Tibial artery (tissue), 4 donors: ENCODE measurements around the gene APPBP2.

ENCODE experiments used
- DNase-seq, 2 donors: peaks; one replicate each; pipeline ENCODE4 v3.0.0-alpha.2; 2019
- H3K27ac ChIP-seq, 2 donors: fragments of 200-600 bp; sonication (generic) in 1 of 2; 1 replicate in 1 of 2; 2 replicates in 1 of 2; pipeline ENCODE4 v1.5.1; 2018 to 2019; ENCODE audit warnings: mild to moderate bottlenecking in 1 of 2
- H3K27me3 ChIP-seq, 2 donors: fragments of 200-600 bp; sonication (generic) in 1 of 2; one replicate each; pipeline versions ENCODE4 v1.5.1 to v1.6.0; 2016 to 2019
- H3K36me3 ChIP-seq, 3 donors: fragments of 200-600 bp; sonication (generic) in 2 of 3; one replicate each; pipeline ENCODE4 v1.5.1; 2016 to 2019; ENCODE audit warnings: mild to moderate bottlenecking in 2 of 3
- H3K4me1 ChIP-seq, 4 donors: fragments of 200-600 bp; sonication (generic) in 2 of 4; 1 replicate in 3 of 4; 2 replicates in 1 of 4; pipeline ENCODE4 v1.5.1; 2016 to 2019
- H3K4me3 ChIP-seq, 2 donors: fragments of 200-600 bp; sonication (generic) in 1 of 2; 1 replicate in 1 of 2; 2 replicates in 1 of 2; pipeline ENCODE4 v1.5.1; 2018 to 2019; ENCODE audit warnings: mild to moderate bottlenecking in 2 of 2
- H3K9me3 ChIP-seq, 3 donors: fragments of 200-600 bp; sonication (generic) in 1 of 3; one replicate each; pipeline ENCODE4 v1.5.1; 2016 to 2019
- intact Hi-C: fragments of 100-400 bp; cut with DNase I; formaldehyde crosslinking; loops from one replicate; pipeline ENCODE4 v1.15.0; 2023; ENCODE audit warnings: low total_unique reads
- TF ChIP-seq, protein P1 (sequence below), 2 experiments: fragments of 200-600 bp in 1 of 2; fragments of 450-650 bp in 1 of 2; IDR thresholded peaks; one replicate each; pipeline ENCODE4 v1.5.1; 2017 to 2019; ENCODE audit warnings: antibody characterized with exemption in 2 of 2, mild to moderate bottlenecking in 1 of 2, moderate library complexity in 1 of 2

The APPBP2 gene

DNA sequence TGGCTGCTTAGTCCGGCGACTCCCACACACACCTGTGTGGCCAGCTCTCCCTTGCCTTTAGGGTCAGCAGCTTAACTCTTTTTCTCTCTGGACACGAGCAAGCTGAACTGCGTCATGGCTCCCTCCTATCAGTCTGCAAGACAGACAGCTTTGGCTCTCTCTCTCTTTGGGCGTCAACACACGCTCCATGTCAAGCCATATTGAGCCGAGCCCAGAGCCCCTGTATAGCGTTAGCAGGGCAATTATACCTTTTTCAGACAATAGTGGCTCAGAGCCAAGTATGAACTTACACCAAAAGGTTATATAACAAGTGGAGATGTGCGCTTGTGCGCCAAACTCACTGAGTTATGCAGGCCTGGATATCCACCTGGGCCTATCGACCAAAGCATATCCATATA lies 34.8 kb upstream of the APPBP2 start:
- no peak overlapping the region for H3K4me3 ChIP-seq
- no peak overlapping the region for H3K27ac ChIP-seq
- H3K4me1 ChIP-seq = no peaks in the 10 kb centered on the region
- intact Hi-C loops = no loop called here
- H3K27me3 ChIP-seq = no peaks in the 10 kb centered on the region
- H3K36me3 ChIP-seq = no peaks in the 10 kb centered on the region
- no peaks in the 10 kb centered on the region for H3K9me3 ChIP-seq
- DNase-seq = no peak
- TF ChIP-seq, protein P1, sequence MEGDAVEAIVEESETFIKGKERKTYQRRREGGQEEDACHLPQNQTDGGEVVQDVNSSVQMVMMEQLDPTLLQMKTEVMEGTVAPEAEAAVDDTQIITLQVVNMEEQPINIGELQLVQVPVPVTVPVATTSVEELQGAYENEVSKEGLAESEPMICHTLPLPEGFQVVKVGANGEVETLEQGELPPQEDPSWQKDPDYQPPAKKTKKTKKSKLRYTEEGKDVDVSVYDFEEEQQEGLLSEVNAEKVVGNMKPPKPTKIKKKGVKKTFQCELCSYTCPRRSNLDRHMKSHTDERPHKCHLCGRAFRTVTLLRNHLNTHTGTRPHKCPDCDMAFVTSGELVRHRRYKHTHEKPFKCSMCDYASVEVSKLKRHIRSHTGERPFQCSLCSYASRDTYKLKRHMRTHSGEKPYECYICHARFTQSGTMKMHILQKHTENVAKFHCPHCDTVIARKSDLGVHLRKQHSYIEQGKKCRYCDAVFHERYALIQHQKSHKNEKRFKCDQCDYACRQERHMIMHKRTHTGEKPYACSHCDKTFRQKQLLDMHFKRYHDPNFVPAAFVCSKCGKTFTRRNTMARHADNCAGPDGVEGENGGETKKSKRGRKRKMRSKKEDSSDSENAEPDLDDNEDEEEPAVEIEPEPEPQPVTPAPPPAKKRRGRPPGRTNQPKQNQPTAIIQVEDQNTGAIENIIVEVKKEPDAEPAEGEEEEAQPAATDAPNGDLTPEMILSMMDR (IDR thresholded peaks at IDR 0.05) = no peak

DNA sequence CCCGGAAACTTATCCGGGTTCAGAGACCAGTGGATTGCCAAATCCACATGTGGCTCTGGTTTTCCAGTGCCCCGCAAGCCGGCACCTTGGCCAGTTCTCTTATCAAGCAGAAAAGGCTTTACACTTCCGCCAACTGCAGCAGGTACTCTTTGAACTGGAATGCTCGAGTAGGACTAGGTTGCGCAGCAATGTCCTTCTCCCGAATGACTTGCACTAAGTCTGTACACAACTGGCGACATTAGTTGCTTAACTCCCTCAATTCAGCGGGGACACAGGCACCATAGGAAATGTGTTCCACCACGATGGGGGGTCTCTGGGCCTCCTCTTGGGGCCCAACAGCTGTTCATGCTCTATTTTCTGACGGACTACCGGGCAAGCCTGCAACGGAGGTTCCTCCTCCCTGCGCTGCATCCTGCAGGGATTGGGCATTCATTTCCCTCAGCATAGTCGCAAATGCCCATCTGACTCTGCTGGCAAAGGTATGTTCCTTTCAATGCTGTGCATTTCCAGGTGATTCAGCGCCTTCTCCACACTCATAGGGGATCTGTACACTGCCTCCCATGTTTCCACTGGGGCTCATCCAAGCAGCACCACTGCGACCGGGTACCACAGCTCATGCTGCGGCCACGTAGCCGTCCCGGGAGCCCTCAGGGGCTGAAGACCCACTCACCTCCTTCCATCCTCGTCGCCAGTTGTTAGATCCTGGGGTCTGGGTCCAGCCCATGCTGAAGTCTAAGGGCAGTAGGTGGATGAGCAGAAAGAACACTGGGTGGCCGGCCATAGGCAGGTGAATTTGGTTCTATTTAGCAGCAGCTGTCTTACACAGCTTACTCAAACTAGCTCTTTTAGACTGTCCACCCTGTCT lies 34.2 kb upstream of the APPBP2 start:
- H3K4me1 ChIP-seq = no peaks in the 10 kb centered on the region
- H3K27ac ChIP-seq = no peak overlapping the region
- H3K27me3 ChIP-seq = no peaks in the 10 kb centered on the region
- TF ChIP-seq, protein P1 (IDR thresholded peaks at IDR 0.05) = no peak
- H3K36me3 ChIP-seq = no peaks in the 10 kb centered on the region
- no peak overlapping the region for H3K4me3 ChIP-seq
- H3K9me3 ChIP-seq = no peaks in the 10 kb centered on the region
- DNase-seq = no peak
- intact Hi-C loops = no loop called here

DNA sequence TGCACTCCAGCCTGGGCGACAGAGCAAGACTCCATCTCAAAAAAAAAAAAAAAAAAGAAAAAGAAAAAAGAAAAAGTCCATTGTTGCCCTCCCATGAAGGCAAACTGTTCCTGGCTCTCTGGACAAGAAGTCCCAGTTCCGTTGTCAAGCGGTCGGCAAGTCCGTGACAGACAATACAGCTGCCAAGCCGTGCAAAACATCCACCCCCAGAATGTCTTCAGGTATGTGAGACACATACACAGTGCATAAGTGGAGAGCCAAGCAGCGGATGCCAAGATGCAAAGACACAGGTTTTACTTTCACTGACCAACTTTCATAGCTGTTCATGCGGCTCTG lies 33.6 kb upstream of the APPBP2 start:
- TF ChIP-seq, protein P1 (IDR thresholded peaks at IDR 0.05) = no peak
- intact Hi-C loops = no loop called here
- Histone ChIP-seq H3K4me1 (no peaks in the 10 kb centered on the region), H3K9me3 (no peaks in the 10 kb centered on the region), H3K27ac (no peak overlapping the region), H3K36me3 (no peaks in the 10 kb centered on the region), H3K4me3 (no peak overlapping the region), H3K27me3 (no peaks in the 10 kb centered on the region)
- no peak for DNase-seq

DNA sequence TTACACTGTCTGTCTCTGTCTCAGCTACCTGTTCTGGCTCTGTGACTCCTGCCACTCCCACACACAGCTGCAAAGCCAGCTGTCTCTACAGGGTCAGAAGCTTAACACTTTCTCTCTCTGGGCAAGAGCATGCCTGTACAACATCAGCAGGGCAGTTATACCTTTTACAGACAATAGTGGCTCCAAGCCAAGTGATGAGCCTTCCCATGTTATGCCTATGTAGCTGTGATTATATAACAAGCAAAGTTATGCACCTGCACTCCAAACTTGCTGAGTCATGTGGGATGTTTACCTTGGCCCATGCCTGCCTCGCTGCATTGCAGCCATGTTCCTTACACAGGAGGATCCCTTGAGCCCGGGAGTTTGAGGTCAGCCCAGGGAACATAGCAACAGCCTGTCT lies 31.8 kb upstream of the APPBP2 start:
- Histone ChIP-seq H3K4me3 (no peak overlapping the region), H3K27me3 (no peaks in the 10 kb centered on the region), H3K9me3 (peaks cover 0 to 4% (median 0%) of the 10 kb centered on the region in 3 donors), H3K4me1 (no peaks in the 10 kb centered on the region), H3K27ac (no peak overlapping the region), H3K36me3 (no peaks in the 10 kb centered on the region)
- TF ChIP-seq, protein P1 (IDR thresholded peaks at IDR 0.05) = no peak
- intact Hi-C loops = no loop called here
- DNase-seq = no peak

DNA sequence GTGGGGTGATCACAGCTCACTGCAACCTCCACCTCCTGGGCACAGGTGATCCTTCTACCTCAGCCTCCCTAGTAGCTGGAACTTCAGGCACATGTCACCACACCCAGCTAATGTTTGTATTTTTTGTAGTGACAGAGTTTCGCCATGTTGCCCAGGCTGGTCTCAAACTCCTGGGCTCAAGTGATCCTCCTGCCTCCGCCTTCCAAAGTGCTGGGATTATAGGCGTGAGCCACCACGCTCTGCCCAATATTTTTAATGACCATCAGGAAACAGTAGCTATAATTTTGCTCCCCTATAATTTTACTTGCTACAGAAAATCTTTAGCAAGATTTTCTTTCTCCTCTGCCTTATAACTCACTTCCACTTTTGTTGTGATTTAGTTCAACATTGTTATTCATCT lies 29.7 kb upstream of the APPBP2 start:
- no peaks in the 10 kb centered on the region for H3K4me1 ChIP-seq
- H3K27me3 ChIP-seq = no peaks in the 10 kb centered on the region
- no peaks in the 10 kb centered on the region for H3K36me3 ChIP-seq
- no peak overlapping the region for H3K4me3 ChIP-seq
- peaks cover 0 to 4% (median 0%) of the 10 kb centered on the region in 3 donors for H3K9me3 ChIP-seq
- no peak overlapping the region for H3K27ac ChIP-seq
- intact Hi-C loops = no loop called here
- no peak for DNase-seq
- TF ChIP-seq, protein P1 (IDR thresholded peaks at IDR 0.05) = no peak
